Psoas muscle (tissue), 8 donors: ENCODE data around the gene TEX51. TPM values are rescaled to one million over a fixed set of nuclear protein-coding genes. Genes with fewer than 3 reads are reported as not detected.

Source experiments
- ATAC-seq, 4 donors: fragments of 200-7000 bp; cut with Tn5 transposase; one replicate each; pipeline ENCODE4 v1.9.1; 2020; ENCODE audit warnings: moderate library complexity in 3 of 4, mild to moderate bottlenecking in 2 of 4
- DNase-seq, 2 donors: peaks; one replicate each; pipeline ENCODE4 v3.0.0-alpha.2; 2020
- H3K27ac ChIP-seq: fragments of 200-600 bp; one replicate; pipeline ENCODE4 v1.8.0; 2022
- H3K27me3 ChIP-seq, 3 donors: fragments of 200-600 bp in 1 of 3; one replicate each; pipeline versions ENCODE4 v1.6.1 to v1.8.0; 2013 to 2022; ENCODE audit warnings: low read length in 2 of 3, mild to moderate bottlenecking in 2 of 3, moderate library complexity in 1 of 3; ENCODE audit not compliant: insufficient read depth in 3 of 3
- H3K36me3 ChIP-seq, 2 donors: fragments of 200-600 bp in 1 of 2; one replicate each; pipeline versions ENCODE4 v1.6.1 to v1.8.0; 2013 to 2022; ENCODE audit warnings: low read depth in 1 of 2, mild to moderate bottlenecking in 1 of 2, moderate library complexity in 1 of 2; ENCODE audit not compliant: insufficient read depth in 1 of 2
- H3K4me1 ChIP-seq: fragments of 200-600 bp; one replicate; pipeline ENCODE4 v1.8.0; 2022
- H3K4me3 ChIP-seq: fragments of 200-600 bp; one replicate; pipeline ENCODE4 v1.8.0; 2022; ENCODE audit warnings: mild to moderate bottlenecking
- H3K9me3 ChIP-seq: fragments of 200-600 bp; one replicate; pipeline ENCODE4 v1.8.0; 2022
- WGBS, 3 donors: extraction: QIAGEN DNeasy Blood & Tissue Kit; methylation state at CpG; one replicate each; pipeline versions ENCODE4 v1.1.6 to v1.1.7; 2013; 5-methylcytosine and 5-hydroxymethylcytosine counted together
- intact Hi-C, 2 donors: fragments of 100-400 bp; cut with DNase I; formaldehyde crosslinking; loops; one replicate each; pipeline versions ENCODE4 v1.11.0 to v1.14.2; 2022
- polyA plus RNA-seq, 3 donors: library from polyadenylated mRNA; stranded (reverse); fragments of 200-250 nt; gene quantifications; one replicate each; pipeline ENCODE4 v1.2.3, GENCODE V29; 2013
- total RNA-seq, 4 donors: library from RNA; stranded (reverse); fragmentation: NEBNext Ultra II Directional in 2 of 4; extraction: Animal tissue kit (Norgen Biotek cat#: 25700) in 2 of 4; gene quantifications; one replicate each; pipeline versions ENCODE4 v1.2.1 to v1.2.4, GENCODE V29; 2021 to 2023
- TF ChIP-seq, protein P1 (sequence below): fragments of 200-600 bp; IDR thresholded peaks from one replicate; pipeline ENCODE4 v1.8.0; 2022; ENCODE audit warnings: antibody characterized with exemption
- donor health status: healthy with polysubstance abuse.
- donor health status: DM: no; HTN: no; CAD: no; lungs with moderate emphysema.
- donor health status: Bipolar disorder and iron deficiency.
- donor health status: healthy.
- donor health status: DM: yes; HTN: yes; CAD: no.
- donor health status: DM: no; HTN: no; CAD: no.
- donor health status: DM: no; HTN: no; CAD: no.
- donor health status: DM: yes; HTN: yes; CAD: no.

TEX51 gene
- total and polyA plus RNA-seq, 7 donors, result not detected

DNA sequence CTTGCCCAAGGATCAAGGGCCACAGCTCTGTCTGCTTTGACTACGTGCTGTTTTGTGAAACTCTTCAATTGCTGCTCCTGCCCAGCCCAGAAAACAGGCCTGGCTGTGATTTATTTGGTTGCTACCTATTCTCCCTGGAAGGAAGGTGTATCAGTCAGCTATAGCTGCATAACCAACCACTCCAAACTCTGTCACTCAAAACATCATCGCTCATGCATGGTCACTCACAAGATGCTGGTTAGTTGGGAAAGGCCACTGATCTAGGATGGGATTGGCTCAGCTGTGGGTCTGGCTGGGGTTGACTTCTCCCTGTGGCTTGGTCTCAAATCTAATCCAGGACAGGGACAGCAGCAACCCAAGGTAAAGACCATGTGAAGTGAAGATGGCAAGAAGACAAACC is 14.6 kb downstream of the TEX51 start:
- H3K36me3 ChIP-seq, result no peaks in the 10 kb centered on the region
- H3K27ac ChIP-seq, result no peak overlapping the region
- H3K4me3 ChIP-seq, result no peak overlapping the region
- H3K9me3 ChIP-seq, result no peaks in the 10 kb centered on the region
- intact Hi-C loops, result no loop called here
- DNase-seq (no peak), ATAC-seq (no peak)
- 81 to 82% (median 81%) methylated on average over 2 of the region's 2 CpGs for WGBS, 3 donors
- TF ChIP-seq, protein P1, sequence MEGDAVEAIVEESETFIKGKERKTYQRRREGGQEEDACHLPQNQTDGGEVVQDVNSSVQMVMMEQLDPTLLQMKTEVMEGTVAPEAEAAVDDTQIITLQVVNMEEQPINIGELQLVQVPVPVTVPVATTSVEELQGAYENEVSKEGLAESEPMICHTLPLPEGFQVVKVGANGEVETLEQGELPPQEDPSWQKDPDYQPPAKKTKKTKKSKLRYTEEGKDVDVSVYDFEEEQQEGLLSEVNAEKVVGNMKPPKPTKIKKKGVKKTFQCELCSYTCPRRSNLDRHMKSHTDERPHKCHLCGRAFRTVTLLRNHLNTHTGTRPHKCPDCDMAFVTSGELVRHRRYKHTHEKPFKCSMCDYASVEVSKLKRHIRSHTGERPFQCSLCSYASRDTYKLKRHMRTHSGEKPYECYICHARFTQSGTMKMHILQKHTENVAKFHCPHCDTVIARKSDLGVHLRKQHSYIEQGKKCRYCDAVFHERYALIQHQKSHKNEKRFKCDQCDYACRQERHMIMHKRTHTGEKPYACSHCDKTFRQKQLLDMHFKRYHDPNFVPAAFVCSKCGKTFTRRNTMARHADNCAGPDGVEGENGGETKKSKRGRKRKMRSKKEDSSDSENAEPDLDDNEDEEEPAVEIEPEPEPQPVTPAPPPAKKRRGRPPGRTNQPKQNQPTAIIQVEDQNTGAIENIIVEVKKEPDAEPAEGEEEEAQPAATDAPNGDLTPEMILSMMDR, result no peak
- peaks cover 0 to 2% (median 0%) of the 10 kb centered on the region in 3 donors for H3K27me3 ChIP-seq
- no peaks in the 10 kb centered on the region for H3K4me1 ChIP-seq

GRCh38 chr2:126913881-126914615 is 15.4 kb downstream of the TEX51 start:
- DNase-seq (no peak), ATAC-seq (no peak)
- Histone ChIP-seq H3K4me1 (no peaks in the 10 kb centered on the region), H3K27me3 (peaks cover 0 to 2% (median 0%) of the 10 kb centered on the region in 3 donors), H3K36me3 (no peaks in the 10 kb centered on the region), H3K4me3 (no peak overlapping the region), H3K9me3 (no peaks in the 10 kb centered on the region), H3K27ac (no peak overlapping the region)
- WGBS, 3 donors, result 74 to 76% (median 74%) methylated on average over 10 of the region's 10 CpGs
- TF ChIP-seq, protein P1, result no peak
- intact Hi-C loops, result no loop called here

DNA sequence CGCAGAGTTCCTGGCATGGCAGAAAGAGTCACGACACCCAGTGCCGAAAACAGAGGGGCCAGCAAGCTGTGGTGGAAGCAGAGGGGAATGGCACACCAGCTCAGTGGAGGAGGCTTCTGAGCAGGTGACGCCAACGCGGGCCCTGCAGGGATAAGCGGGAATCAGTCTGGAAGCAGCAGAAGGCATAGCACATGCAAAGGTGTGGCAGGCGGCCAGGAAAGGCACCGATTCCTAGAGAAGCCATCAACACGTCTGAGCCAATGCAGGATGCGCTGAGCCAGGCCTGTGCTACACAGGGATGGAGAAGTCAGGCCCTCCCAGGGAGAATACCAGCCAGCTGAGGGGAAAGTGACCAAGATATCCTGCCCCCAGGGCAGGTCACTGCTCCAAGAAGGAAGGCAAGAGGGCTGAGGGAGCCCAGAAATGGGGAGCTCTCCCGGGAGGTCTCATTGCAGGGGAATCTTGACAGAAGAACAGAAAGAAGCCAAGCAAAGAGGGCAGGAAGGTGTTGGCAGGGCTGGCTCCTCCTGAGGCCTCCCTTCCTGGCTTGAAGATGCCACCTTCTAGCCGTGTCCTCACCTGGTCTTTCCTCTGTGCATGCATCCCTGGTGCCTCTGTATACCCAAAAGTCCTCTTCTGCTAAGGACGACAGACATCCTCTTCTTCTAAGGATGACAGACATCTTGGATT is 16.3 kb downstream of the TEX51 start:
- Histone ChIP-seq H3K4me3 (no peak overlapping the region), H3K9me3 (no peaks in the 10 kb centered on the region), H3K4me1 (no peaks in the 10 kb centered on the region), H3K36me3 (no peaks in the 10 kb centered on the region), H3K27me3 (peaks cover 0 to 2% (median 0%) of the 10 kb centered on the region in 3 donors), H3K27ac (no peak overlapping the region)
- TF ChIP-seq, protein P1, result no peak
- WGBS, 3 donors, result 84 to 87% (median 85%) methylated on average over 12 to 14 of the region's 14 CpGs
- no peak for ATAC-seq
- intact Hi-C loops, result no loop called here
- no peak for DNase-seq

DNA sequence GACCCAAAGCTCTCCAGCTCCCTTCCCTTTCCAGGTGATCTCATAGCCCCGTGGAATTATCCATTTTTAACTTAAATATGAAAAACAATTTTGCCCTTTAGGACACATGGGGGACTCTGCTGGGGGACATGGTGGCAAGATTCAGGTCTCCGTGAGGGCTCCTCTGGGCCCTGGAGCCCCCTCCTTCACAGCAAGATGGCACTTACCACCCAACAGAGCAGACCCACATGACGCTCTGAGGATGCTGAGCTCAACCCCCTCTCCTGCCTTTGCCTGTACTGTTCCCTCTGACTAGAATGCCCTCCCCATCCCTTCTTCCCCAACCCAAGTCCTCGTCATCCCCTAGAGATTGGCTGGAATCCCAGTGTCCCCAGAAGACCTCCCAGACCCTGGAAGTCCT is 17.2 kb downstream of the TEX51 start:
- WGBS, 3 donors, result 72 to 76% (median 72%) methylated on average over 4 of the region's 4 CpGs
- H3K36me3 ChIP-seq, result no peaks in the 10 kb centered on the region
- ATAC-seq, result no peak
- DNase-seq, result no peak
- H3K4me1 ChIP-seq, result no peaks in the 10 kb centered on the region
- no peak overlapping the region for H3K4me3 ChIP-seq
- peaks cover 0 to 2% (median 0%) of the 10 kb centered on the region in 3 donors for H3K27me3 ChIP-seq
- H3K27ac ChIP-seq, result no peak overlapping the region
- intact Hi-C loops, result no loop called here
- no peaks in the 10 kb centered on the region for H3K9me3 ChIP-seq
- TF ChIP-seq, protein P1, result no peak
